DOHH2 (cell line): ENCODE results near the gene BGN.

Experiments used
- CTCF ChIP-seq: fragments of 200-600 bp; sonication (generic); IDR thresholded peaks from one replicate; pipeline ENCODE4 v1.5.1; 2014; ENCODE audit warnings: antibody characterized with exemption, mild to moderate bottlenecking, low read depth, low read length; ENCODE audit not compliant: poor library complexity, severe bottlenecking
- EZH2phosphoT487 ChIP-seq: fragments of 200-600 bp; sonication (generic); IDR thresholded peaks from 2 replicates; pipeline ENCODE4 v1.6.1; 2017; ENCODE audit warnings: borderline replicate concordance, mild to moderate bottlenecking, antibody characterized with exemption, low read length, moderate library complexity, mixed read lengths

GRCh38 chrX:153475271-153475670 lies 19.5 kb upstream of the BGN start:
- no peak for TF ChIP-seq CTCF
- no peak for TF ChIP-seq EZH2phosphoT487
